HG02610 (cell line): ENCODE results near the gene CAPS2.
A peak's percentile ranks its signal among the peaks of the same experiment; 100 is the strongest.
"Not testable (repeated sequence)": the region's sequence is repeated elsewhere in the genome, so short reads cannot be mapped to it uniquely, and the experiment has no call there.

ENCODE experiments used
- ATAC-seq: cut with Tn5 transposase; IDR thresholded peaks from one replicate; pipeline ENCODE4 v1.9.1; 2021; ENCODE audit warnings: mild to moderate bottlenecking, moderate library complexity; ENCODE audit not compliant: unreplicated experiment

The CAPS2 gene

GRCh38 chr12:75329918-75330826 lies at the start of gene CAPS2:
TSS of gene CAPS2 (minus strand) at chr12:75330324. CDS start at chr12:75326498, 3,826 bp downstream.
- ATAC-seq, result peak; percentile 87

- ATAC-seq, result no peak
These were observed 48.2 kb upstream of the CAPS2 start for GRCh38 chr12:75378354-75378753.

GRCh38 chr12:75374971-75375370 lies 44.8 kb upstream of the CAPS2 start:
- no peak for ATAC-seq

- peak; percentile 93 for ATAC-seq
These were observed 36.5 kb upstream of the CAPS2 start for GRCh38 chr12:75366629-75367028.

GRCh38 chr12:75364919-75365318 lies 34.8 kb upstream of the CAPS2 start:
- no peak for ATAC-seq

GRCh38 chr12:75361408-75361807 lies 31.3 kb upstream of the CAPS2 start:
- no peak for ATAC-seq

GRCh38 chr12:75360920-75361319 lies 30.8 kb upstream of the CAPS2 start:
- no peak for ATAC-seq

GRCh38 chr12:75354011-75354410 lies 23.9 kb upstream of the CAPS2 start:
- no peak for ATAC-seq

GRCh38 chr12:75350413-75350812 lies 20.3 kb upstream of the CAPS2 start:
- ATAC-seq, result no peak

GRCh38 chr12:75349946-75350345 lies 19.8 kb upstream of the CAPS2 start:
- ATAC-seq, result no peak

GRCh38 chr12:75346215-75346614 lies 16.1 kb upstream of the CAPS2 start:
- ATAC-seq, result not testable (repeated sequence)

- ATAC-seq, result no peak
These were observed 15.4 kb upstream of the CAPS2 start for GRCh38 chr12:75345531-75345930.

GRCh38 chr12:75341873-75342272 lies 11.7 kb upstream of the CAPS2 start:
- ATAC-seq, result no peak

GRCh38 chr12:75337905-75338304 lies 7.8 kb upstream of the CAPS2 start:
- peak; percentile 47 for ATAC-seq

- ATAC-seq, result peak; percentile 68
These were observed 4.4 kb upstream of the CAPS2 start, which contains the start of gene GLIPR1L1 for GRCh38 chr12:75334384-75335030. TSS of gene GLIPR1L1 (plus strand) at chr12:75334670. CDS start at chr12:75334729, 59 bp downstream.

- ATAC-seq, result no peak
These were observed 2.5 kb downstream of the CAPS2 start for GRCh38 chr12:75327642-75328041.

- no peak for ATAC-seq
These were observed 6.5 kb downstream of the CAPS2 start for GRCh38 chr12:75323663-75324062.

- no peak for ATAC-seq
These were observed 7.7 kb downstream of the CAPS2 start for GRCh38 chr12:75322464-75322863.

GRCh38 chr12:75317784-75318183 lies 12.3 kb downstream of the CAPS2 start:
- ATAC-seq, result no peak

GRCh38 chr12:75315518-75315917 lies 14.6 kb downstream of the CAPS2 start:
- no peak for ATAC-seq

- no peak for ATAC-seq
These were observed 18.8 kb downstream of the CAPS2 start for GRCh38 chr12:75311369-75311768.

- no peak for ATAC-seq
These were observed 21.8 kb downstream of the CAPS2 start for GRCh38 chr12:75308279-75308678.
